GM21528 (cell line): Measurements from ENCODE around the gene LRCOL1.

ENCODE experiments used
- ATAC-seq: cut with Tn5 transposase; IDR thresholded peaks from one replicate; pipeline ENCODE4 v1.9.1; 2021; ENCODE audit warnings: mild to moderate bottlenecking, moderate library complexity; ENCODE audit not compliant: unreplicated experiment, low FRiP score

The LRCOL1 gene

GRCh38 chr12:132570635-132571034 is 39.7 kb downstream of the LRCOL1 start:
- ATAC-seq = no peak

- no peak for ATAC-seq
These were observed 40.4 kb downstream of the LRCOL1 start for GRCh38 chr12:132569856-132570480.

GRCh38 chr12:132568826-132569480 is 41.4 kb downstream of the LRCOL1 start:
- no peak for ATAC-seq

- ATAC-seq = no peak
These were observed 42.1 kb downstream of the LRCOL1 start for GRCh38 chr12:132568301-132568700.

GRCh38 chr12:132566516-132567131 is 43.8 kb downstream of the LRCOL1 start:
- ATAC-seq = no peak

DNA sequence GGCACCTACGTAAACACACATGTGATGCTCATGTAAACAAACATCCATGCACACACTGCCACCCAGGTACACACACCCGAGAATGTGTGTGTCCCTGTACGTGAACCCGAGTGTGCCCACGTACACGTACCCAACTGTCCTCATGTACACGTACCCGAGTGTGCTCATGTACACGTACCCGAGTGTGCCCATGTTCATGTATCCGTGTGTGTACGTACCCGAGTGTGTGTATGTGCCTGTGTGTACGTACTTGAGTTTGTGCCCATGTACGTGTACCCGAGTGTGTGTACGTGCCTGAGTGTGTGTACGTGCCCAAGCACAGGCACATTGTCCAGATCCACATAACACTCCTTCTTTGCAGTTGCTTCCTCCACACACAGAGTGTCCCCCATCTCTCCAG is 45.0 kb downstream of the LRCOL1 start:
- ATAC-seq = no peak

DNA sequence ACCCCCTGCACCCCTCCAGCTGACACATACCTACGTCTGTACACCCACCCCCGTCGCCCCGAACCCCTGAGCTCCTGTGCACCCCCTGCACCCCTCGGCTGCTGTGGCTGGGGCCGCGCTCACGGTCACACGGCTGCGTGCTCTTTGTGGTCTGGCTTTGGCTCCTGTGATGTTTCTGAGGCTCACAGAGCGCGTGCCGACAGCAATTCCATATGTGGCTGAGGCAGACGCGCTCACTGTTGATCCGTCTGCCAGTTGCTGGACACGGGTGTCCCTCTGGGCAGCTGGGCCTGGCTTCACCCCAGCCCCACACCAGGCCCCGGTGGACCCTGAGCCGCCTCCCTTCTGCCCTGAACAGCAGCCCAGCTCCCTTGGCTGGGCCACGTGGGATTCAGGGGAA is 46.5 kb downstream of the LRCOL1 start:
- ATAC-seq = no peak

- ATAC-seq = no peak
These were observed 47.8 kb downstream of the LRCOL1 start for GRCh38 chr12:132562489-132563021.

GRCh38 chr12:132561427-132562156 is 48.8 kb downstream of the LRCOL1 start:
- no peak for ATAC-seq

GRCh38 chr12:132560614-132561426 is 49.6 kb downstream of the LRCOL1 start:
- no peak for ATAC-seq

DNA sequence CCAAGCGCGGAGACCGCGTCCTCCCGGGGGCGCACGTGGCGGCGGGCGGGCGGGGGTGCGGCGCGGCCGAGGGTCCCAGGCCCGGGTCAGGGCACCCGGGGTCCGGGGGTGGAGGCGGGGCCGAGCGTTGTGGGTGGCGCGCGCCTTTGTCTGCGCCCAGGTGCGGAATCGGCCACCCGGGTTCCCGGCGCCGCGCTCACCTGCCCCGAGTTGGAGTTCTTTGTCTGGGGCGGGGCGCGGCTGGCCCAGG is 50.1 kb downstream of the LRCOL1 start:
- no peak for ATAC-seq

DNA sequence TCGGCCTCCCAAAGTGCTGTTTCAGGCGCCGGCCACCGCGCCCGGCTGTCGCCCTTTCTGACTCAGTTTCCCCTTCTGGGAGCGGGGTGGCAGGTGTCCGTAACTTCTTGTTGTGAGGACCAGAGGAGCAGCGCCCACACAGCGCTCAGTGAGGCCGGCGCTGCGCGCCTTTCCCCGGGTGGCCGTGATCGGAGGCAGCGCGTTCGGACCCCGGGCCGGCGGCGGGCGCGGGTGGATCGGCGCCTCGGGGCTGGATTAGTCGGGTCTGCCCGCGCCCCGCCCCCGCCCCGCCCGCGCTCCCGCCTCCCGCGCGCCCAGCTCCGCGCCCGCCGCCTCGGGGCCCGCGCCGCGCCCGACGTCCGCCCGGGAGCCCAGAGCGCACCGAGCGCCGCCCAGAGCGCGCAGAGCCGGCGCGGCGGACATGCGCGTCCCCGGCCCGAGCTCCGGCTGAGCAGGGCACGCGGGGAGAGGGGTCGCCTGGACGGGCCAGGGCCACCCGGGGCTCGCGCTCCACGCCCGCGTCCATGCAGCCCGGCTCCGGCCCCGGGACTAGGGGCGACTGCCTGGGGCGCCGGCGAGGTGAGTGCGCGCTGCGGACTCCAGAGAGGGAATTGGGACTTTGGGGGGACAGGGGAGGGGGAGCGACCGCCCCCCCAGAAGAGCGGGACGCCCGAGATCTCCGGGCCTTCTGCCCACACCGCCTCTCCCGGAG is 50.6 kb downstream of the LRCOL1 start:
- ATAC-seq = no peak

GRCh38 chr12:132558861-132559623 is 51.3 kb downstream of the LRCOL1 start:
- ATAC-seq = no peak

GRCh38 chr12:132558042-132558856 is 52.1 kb downstream of the LRCOL1 start:
- ATAC-seq = no peak

DNA sequence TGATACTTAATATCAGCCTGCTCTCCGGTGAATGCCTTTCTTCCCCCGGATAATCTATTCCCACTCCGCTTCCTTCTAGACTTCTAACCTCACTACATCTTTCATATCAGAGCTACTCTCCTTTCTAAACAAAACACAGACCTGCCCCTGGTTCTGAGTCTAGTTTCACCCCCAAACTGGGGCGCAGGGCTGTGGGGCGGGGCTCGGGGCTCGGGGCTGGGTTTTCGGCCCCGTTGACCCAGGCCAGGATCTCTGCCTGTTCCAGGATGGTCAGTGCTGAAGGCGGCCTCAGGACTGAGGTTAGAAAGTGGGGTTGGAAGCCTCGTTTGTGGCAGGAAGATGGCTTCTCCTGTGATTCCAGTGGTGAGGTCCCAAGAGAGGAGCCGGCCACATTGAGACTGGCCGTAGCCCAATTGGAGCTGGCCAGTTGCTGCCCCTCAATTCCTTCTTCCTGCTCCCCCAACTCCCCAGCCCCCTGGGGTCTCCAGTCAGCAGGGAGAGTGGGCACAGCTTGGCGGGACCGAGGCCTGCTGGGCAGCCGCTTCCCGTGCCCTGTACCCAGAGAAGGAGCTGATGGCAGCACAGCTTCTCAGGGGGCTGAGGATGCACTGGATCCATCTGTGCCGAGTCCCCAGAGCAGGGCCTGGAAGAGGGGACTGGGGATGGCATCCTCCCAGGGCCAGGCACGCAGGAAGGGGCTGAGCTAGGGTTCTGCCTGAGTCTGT is 52.9 kb downstream of the LRCOL1 start:
- no peak for ATAC-seq

DNA sequence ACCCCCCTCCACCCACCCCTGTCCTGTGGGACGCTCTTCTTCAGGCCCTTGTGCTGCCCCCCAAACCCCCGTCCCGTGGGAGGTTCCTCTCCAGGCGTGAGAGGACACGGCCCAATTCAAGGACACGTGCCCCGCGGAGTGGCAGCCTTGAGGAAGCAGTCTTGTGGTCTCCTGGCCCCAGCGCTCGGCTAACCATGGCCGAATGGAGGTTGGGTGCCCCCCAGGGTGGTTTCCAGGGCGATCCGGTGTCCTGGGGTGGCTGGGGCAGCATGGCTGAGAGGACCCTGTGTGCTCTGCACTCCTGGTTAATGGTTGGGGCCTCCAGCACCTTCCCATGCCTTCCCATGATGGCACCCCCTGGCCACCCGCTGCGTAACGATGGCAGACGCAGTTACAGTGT is 53.6 kb downstream of the LRCOL1 start:
- no peak for ATAC-seq

DNA sequence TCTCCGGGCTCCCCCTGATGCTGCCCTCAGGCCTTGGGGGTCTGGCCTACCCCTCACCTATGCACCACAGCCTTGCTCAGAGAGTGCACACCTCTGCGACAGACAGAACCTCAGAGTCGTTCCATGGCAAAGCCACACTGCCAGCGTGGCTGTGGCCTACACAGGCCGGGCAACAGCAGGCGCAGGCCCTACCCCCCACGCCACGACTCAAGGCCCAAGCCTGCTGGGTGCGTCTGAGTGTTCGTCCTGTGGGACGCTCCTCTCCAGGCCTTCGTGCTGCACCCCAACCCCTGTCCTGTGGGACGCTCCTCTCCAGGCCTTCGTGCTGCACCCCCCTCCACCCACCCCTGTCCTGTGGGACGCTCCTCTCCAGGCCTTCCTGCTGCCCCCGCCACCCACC is 54.2 kb downstream of the LRCOL1 start:
- no peak for ATAC-seq

DNA sequence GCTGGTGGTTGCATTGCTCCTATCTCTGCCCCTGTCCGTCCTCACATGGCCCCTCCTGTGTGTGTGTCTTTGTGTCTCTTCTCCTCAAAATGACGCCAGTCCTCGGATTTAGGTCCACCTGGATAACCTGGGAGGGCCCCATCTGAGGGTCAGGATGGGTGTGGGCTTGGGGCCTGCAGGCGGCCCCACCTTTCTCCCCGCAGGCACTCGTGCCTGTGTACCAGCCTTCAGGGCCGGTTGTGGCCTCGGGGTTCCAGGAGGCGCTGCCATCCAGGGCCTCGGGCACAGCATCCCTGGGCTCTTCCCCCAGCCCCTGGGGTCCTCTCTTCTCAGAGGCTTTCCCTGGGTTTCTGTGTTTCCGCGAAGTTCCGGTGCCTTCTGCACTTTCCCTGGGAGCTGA is 54.7 kb downstream of the LRCOL1 start:
- no peak for ATAC-seq
